ENCODE data around the gene SLC16A10.

GRCh38 chr6:111231090-111231459 lies 143.8 kb downstream of the SLC16A10 start:
- TF ChIP-seq CTCF (IDR thresholded peaks at IDR 0.05) (no peak), ZFX (IDR thresholded peaks at IDR 0.05; ENCODE audit: borderline replicate concordance) (no peak)
